Erythroblast (primary cell): Measurements from ENCODE around the gene UBL4A.

Experiments
- GATA1 ChIP-seq: IDR thresholded peaks from 2 replicates; pipeline ENCODE4 v1.6.1; 2011; ENCODE audit warnings: low read depth, mild to moderate bottlenecking, control low read depth, low read length, moderate library complexity
- POLR2A ChIP-seq: IDR thresholded peaks from 2 replicates; pipeline ENCODE4 v1.6.1; 2011; ENCODE audit warnings: mild to moderate bottlenecking, low read length

DNA sequence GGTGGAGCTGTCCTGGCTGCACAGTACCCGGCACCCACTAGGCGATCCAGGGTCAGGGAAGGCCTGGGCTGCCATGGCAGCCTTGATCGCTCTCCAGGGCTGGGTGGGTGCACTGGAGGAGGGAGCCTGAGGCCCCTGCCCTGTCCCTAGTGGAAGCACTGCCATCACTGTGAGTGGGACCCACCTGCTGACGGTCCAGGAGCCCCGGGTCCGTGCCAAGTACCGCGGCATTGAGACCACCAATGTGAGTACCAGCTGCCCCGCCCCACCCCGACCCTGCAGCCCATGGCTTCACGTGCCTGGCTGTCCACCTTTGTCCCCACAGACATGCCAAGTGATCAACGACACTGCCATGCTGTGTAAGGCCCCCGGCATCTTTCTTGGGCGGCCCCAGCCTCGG, 19.5 kb downstream of the UBL4A start:
- no peak for TF ChIP-seq POLR2A
- TF ChIP-seq GATA1: no peak
